BE2C (cell line): ENCODE measurements around the gene SLC14A1.

Source experiments
- DNase-seq: peaks from one replicate; pipeline ENCODE4 v3.0.0-alpha.2; 2020
- H3K27me3 ChIP-seq: fragments of 250-450 bp; sonication (Bioruptor Pico); 2 replicates; pipeline ENCODE4 v1.5.1; 2020; ENCODE audit warnings: mild to moderate bottlenecking
- H3K36me3 ChIP-seq: fragments of 250-450 bp; sonication (Bioruptor Pico); 2 replicates; pipeline ENCODE4 v1.5.1; 2020; ENCODE audit warnings: mild to moderate bottlenecking
- H3K4me1 ChIP-seq: fragments of 250-450 bp; sonication (Bioruptor Pico); 2 replicates; pipeline ENCODE4 v1.5.1; 2020
- H3K4me3 ChIP-seq: 2 replicates; pipeline ENCODE4 v1.5.1; 2011; ENCODE audit warnings: low read depth, low read length
- H3K9me3 ChIP-seq: fragments of 250-450 bp; sonication (Bioruptor Pico); 2 replicates; pipeline ENCODE4 v1.5.1; 2020
- TF ChIP-seq, protein P1 (sequence below): IDR thresholded peaks from 2 replicates; pipeline ENCODE4 v1.5.1; 2012; ENCODE audit warnings: mild to moderate bottlenecking, low read depth, low read length

SLC14A1 gene

DNA sequence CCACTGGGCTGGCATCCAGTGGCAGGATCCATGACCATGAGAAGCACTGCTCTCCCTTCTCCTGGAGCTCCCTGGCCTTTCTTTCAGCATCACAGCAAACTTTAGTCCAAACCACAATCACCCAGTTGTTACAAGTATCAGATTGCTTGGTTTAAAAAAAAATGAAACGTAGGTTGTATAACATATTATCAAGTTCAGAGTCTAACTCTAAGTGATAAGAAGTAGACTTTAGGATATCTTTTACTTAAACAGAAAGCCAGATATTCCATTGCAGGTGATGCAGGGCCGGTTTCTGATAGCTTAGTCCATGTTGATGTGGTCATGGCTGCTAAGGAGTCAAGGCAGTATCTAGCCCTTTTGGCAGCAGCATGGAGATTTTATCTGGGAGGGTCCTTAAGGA lies 24.5 kb downstream of the SLC14A1 start:
- TF ChIP-seq, protein P1, sequence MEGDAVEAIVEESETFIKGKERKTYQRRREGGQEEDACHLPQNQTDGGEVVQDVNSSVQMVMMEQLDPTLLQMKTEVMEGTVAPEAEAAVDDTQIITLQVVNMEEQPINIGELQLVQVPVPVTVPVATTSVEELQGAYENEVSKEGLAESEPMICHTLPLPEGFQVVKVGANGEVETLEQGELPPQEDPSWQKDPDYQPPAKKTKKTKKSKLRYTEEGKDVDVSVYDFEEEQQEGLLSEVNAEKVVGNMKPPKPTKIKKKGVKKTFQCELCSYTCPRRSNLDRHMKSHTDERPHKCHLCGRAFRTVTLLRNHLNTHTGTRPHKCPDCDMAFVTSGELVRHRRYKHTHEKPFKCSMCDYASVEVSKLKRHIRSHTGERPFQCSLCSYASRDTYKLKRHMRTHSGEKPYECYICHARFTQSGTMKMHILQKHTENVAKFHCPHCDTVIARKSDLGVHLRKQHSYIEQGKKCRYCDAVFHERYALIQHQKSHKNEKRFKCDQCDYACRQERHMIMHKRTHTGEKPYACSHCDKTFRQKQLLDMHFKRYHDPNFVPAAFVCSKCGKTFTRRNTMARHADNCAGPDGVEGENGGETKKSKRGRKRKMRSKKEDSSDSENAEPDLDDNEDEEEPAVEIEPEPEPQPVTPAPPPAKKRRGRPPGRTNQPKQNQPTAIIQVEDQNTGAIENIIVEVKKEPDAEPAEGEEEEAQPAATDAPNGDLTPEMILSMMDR: no peak
- H3K36me3 ChIP-seq: no peaks in the 10 kb centered on the region
- H3K27me3 ChIP-seq: no peaks in the 10 kb centered on the region
- DNase-seq: no peak
- H3K4me1 ChIP-seq: no peaks in the 10 kb centered on the region
- no peak overlapping the region for H3K4me3 ChIP-seq
- no peaks in the 10 kb centered on the region for H3K9me3 ChIP-seq

DNA sequence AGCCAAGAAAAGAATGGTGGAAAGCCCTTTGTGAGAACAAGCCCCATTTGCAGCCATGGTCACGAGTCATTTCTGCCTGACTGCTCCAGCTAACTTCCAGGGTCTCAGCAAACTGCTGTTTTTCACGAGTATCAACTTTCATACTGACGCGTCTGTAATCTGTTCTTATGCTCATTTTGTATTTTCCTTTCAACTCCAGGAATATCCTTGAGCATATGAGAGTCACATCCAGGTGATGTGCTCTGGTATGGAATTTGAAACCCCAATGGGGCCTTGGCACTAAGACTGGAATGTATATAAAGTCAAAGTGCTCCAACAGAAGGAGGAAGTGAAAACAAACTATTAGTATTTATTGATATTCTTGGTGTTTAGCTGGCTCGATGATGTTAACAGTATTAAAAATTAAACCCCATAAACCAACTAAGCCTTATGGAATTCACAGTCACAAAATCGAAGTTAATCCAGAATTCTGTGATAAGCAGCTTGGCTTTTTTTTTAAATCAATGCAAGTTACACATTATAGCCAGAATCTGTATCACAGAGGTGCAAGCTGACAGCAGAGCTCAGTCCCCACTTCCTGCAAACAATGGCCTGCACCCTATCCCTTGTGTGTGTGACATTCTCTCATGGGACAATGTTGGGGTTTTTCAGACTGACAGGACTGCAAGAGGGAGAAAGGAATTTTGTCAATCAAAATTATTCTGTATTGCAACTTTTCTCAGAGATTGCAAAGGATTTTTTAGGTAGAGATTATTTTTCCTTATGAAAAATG lies 26.1 kb downstream of the SLC14A1 start:
- Histone ChIP-seq H3K9me3 (no peaks in the 10 kb centered on the region), H3K4me3 (no peak overlapping the region), H3K36me3 (no peaks in the 10 kb centered on the region), H3K27me3 (no peaks in the 10 kb centered on the region), H3K4me1 (no peaks in the 10 kb centered on the region)
- DNase-seq: no peak
- TF ChIP-seq, protein P1: no peak

DNA sequence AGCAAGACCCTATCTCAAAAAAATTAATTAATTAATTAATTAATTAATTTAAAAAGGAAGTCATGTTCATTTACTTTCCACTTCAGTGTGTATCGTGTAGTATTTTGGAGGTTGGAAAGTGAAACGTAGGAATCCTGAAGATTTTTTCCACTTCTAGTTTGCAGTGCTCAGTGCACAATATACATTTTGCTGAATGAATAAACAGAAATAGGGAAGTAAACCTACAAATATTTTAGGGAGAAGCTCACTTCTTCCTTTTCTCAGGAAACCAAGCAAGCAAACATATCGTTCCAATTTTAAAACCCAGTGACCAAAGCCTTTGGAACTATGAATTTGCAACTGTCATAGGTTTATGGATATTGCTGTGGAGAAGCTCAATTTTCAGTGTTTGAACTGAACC lies 27.8 kb downstream of the SLC14A1 start:
- no peak for DNase-seq
- H3K36me3 ChIP-seq: no peaks in the 10 kb centered on the region
- TF ChIP-seq, protein P1: no peak

DNA sequence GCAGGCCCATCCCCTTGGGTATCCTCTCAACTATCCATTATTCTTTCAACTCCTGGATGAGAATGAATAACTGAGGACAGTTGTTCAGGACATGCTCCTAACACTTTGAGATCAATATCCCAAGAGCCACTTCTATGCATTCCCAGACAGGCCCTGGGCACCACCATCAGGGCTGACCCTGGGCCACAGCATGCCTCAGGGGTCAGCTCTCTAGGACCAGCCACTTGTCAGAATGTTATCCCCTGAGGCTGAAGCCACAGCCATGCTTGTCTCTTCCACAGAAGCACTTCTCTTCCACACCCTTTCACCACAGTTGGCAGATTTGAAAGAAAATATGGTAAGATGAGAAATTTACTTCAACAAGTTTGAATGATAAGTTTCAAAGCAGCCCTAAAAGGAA lies 28.7 kb downstream of the SLC14A1 start:
- TF ChIP-seq, protein P1: no peak
- DNase-seq: no peak
- H3K36me3 ChIP-seq: no peaks in the 10 kb centered on the region
- no peaks in the 10 kb centered on the region for H3K27me3 ChIP-seq
- H3K4me1 ChIP-seq: no peaks in the 10 kb centered on the region
- H3K4me3 ChIP-seq: no peak overlapping the region
- H3K9me3 ChIP-seq: no peaks in the 10 kb centered on the region

More for the DNA sequence above, 27.8 kb downstream of the SLC14A1 start:
- Histone ChIP-seq H3K9me3 (no peaks in the 10 kb centered on the region), H3K4me3 (no peak overlapping the region), H3K27me3 (no peaks in the 10 kb centered on the region), H3K4me1 (no peaks in the 10 kb centered on the region)

DNA sequence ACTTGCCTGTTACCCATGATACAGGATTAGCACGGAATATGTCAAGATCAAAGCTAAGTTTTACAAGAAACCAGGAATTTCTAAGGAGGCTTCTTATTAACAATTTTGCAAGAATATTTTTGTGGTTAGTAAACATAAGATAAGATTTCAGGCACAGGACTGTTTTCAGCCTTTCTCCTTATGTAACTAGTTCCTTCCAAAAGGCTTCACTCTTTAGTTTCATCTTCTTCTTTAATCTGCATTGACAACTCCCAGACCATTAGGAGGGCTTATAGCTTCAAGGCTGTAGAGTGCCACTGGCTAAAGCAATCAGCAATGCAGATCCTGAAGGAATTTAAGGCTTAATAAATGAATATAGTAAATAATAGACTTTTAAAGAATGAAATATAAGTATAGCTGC lies 29.3 kb downstream of the SLC14A1 start:
- TF ChIP-seq, protein P1: no peak
- no peaks in the 10 kb centered on the region for H3K4me1 ChIP-seq
- H3K27me3 ChIP-seq: no peaks in the 10 kb centered on the region
- DNase-seq: no peak
- H3K36me3 ChIP-seq: no peaks in the 10 kb centered on the region
- H3K4me3 ChIP-seq: no peak overlapping the region
- no peaks in the 10 kb centered on the region for H3K9me3 ChIP-seq

DNA sequence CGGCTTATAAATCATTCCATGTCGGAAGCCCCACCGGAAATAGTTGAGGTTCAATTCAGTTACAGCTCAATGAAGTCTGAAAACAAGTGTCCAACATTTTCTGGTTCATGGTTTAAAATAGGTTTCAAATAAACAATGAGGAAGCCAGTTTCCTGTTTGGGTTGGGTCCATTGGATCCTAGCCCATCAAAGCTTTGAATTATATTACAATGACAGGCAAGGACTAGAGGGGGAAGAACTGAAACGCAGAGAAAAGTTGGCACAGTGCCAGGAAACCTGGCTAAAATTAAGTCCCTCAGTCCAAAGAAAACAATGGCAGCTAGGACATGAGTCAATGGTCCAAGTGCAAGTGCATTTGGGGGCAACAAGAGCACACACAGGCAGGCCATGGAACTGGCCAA lies 32.0 kb downstream of the SLC14A1 start:
- Histone ChIP-seq H3K27me3 (no peaks in the 10 kb centered on the region), H3K4me1 (no peaks in the 10 kb centered on the region), H3K36me3 (no peaks in the 10 kb centered on the region), H3K9me3 (no peaks in the 10 kb centered on the region), H3K4me3 (no peak overlapping the region)
- TF ChIP-seq, protein P1: no peak
- DNase-seq: peak; percentile 3
